Prostate gland (tissue), 2 donors: Measurements from ENCODE around the gene TGFBR3L. TPM values are rescaled to one million over a fixed set of nuclear protein-coding genes. Genes with fewer than 3 reads are reported as not detected.

Source experiments
- DNase-seq: peaks from one replicate; pipeline ENCODE4 v3.0.0-alpha.2; 2019; ENCODE audit warnings: low spot score
- H3K27ac ChIP-seq, 2 donors: fragments of 200-600 bp; sonication (generic); 2 replicates each; pipeline ENCODE4 v1.5.1; 2017 to 2019
- H3K27me3 ChIP-seq: fragments of 200-600 bp; sonication (generic); replicated peaks from 2 replicates; pipeline ENCODE4 v1.5.1; 2019; ENCODE audit not compliant: insufficient read depth
- H3K36me3 ChIP-seq, 2 donors: fragments of 200-600 bp; sonication (generic); 1 replicate in 1 of 2; 2 replicates in 1 of 2; pipeline versions ENCODE4 v1.5.1 to v1.8.1; 2017 to 2019
- H3K4me1 ChIP-seq: fragments of 200-600 bp; sonication (generic); replicated peaks from 2 replicates; pipeline ENCODE4 v1.5.1; 2019
- H3K4me3 ChIP-seq, 2 donors: fragments of 200-600 bp; sonication (generic); 2 replicates each; pipeline ENCODE4 v1.5.1; 2017 to 2019
- H3K9me3 ChIP-seq: fragments of 200-600 bp; sonication (generic); 2 replicates; pipeline ENCODE4 v1.5.1; 2017
- CTCF ChIP-seq, 4 experiments: fragments of 200-600 bp in 2 of 4; fragments of 450-650 bp in 2 of 4; sonication (generic) in 2 of 4; IDR thresholded peaks; 1 replicate in 3 of 4; 2 replicates in 1 of 4; pipeline ENCODE4 v1.5.1; 2016 to 2019; ENCODE audit warnings: antibody characterized with exemption in 4 of 4, mild to moderate bottlenecking in 2 of 4, moderate library complexity in 2 of 4
- POLR2A ChIP-seq: fragments of 450-650 bp; IDR thresholded peaks from one replicate; pipeline ENCODE4 v1.6.1; 2016; ENCODE audit warnings: antibody characterized with exemption, mild to moderate bottlenecking
- POLR2AphosphoS5 ChIP-seq: sonication (generic); formaldehyde crosslinking; IDR thresholded peaks from one replicate; pipeline ENCODE4 v1.6.1; 2017; ENCODE audit warnings: antibody characterized with exemption
- WGBS: methylation state at CpG from one replicate; pipeline ENCODE4 v1.1.5; 2018; 5-methylcytosine and 5-hydroxymethylcytosine counted together
- intact Hi-C: fragments of 100-400 bp; cut with DNase I; formaldehyde crosslinking; loops from one replicate; pipeline ENCODE4 v1.14.2; 2022
- total RNA-seq, 2 donors: library from RNA; depleted of rRNA; stranded (reverse); fragments of >200 nt; gene quantifications; one replicate each; pipeline ENCODE4 v1.1.0, GENCODE V29; 2016

Gene TGFBR3L
- total RNA-seq, 2 donors from 2014 or later: 3.2 TPM; not detected in 1

GRCh38 chr19:7924241-7924640, 9.6 kb downstream of the TGFBR3L start:
- Histone ChIP-seq H3K36me3 (peaks cover 7 to 10% of the 10 kb centered on the region in 2 donors), H3K9me3 (no peaks in the 10 kb centered on the region), H3K27me3 (no peaks in the 10 kb centered on the region), H3K4me3 (no peak overlapping the region), H3K27ac (peak overlapping the region in 1 of 2 donors; percentile 58), H3K4me1 (peaks cover 15% of the 10 kb centered on the region)
- no peak for TF ChIP-seq POLR2A
- TF ChIP-seq POLR2AphosphoS5: no peak
- TF ChIP-seq CTCF (IDR thresholded peaks at IDR 0.05): no peak
- intact Hi-C loops: no loop called here
- WGBS: 71% methylated on average over 12 of the region's 12 CpGs
- no peak for DNase-seq

GRCh38 chr19:7924651-7925170, 10.1 kb downstream of the TGFBR3L start:
- Histone ChIP-seq H3K9me3 (no peaks in the 10 kb centered on the region), H3K4me3 (peak overlapping the region; percentile 33 to 55), H3K36me3 (peaks cover 7 to 10% of the 10 kb centered on the region in 2 donors), H3K27ac (peak overlapping the region in 1 of 2 donors; percentile 58), H3K4me1 (peaks cover 20% of the 10 kb centered on the region), H3K27me3 (no peaks in the 10 kb centered on the region)
- 52% methylated on average over 34 of the region's 34 CpGs for WGBS
- intact Hi-C loops: loop anchor here (5.0 kb wide), 1 partner anchor 392 kb away; no protein-coding TSS in a partner anchor
- no peak for TF ChIP-seq POLR2AphosphoS5
- no peak for TF ChIP-seq POLR2A
- no peak for TF ChIP-seq CTCF (IDR thresholded peaks at IDR 0.05)
- DNase-seq: no peak

GRCh38 chr19:7925171-7925851, 10.7 kb downstream of the TGFBR3L start:
- intact Hi-C loops: loop anchor here (5.0 kb wide), 1 partner anchor 393 kb away; no protein-coding TSS in a partner anchor
- no peak for TF ChIP-seq POLR2AphosphoS5
- peak; percentile 59 to 81 (median 75) for TF ChIP-seq CTCF (IDR thresholded peaks at IDR 0.05)
- no peak for TF ChIP-seq POLR2A

GRCh38 chr19:7926021-7926726, 11.5 kb downstream of the TGFBR3L start, which contains the start of gene CTXN1:
Gene CTXN1, minus strand, starts transcription at chr19:7926135. Its CDS starts 597 bp downstream, at chr19:7925538.
- Histone ChIP-seq H3K27me3 (no peaks in the 10 kb centered on the region), H3K36me3 (peaks cover 9 to 10% of the 10 kb centered on the region in 2 donors), H3K9me3 (no peaks in the 10 kb centered on the region), H3K27ac (peak within 1 kb of the TSS; percentile 55 to 90), H3K4me3 (peak within 1 kb of the TSS; percentile 33 to 55), H3K4me1 (peaks cover 21% of the 10 kb centered on the region)
- TF ChIP-seq CTCF (IDR thresholded peaks at IDR 0.05) (no peak), POLR2AphosphoS5 (no peak)
- DNase-seq: peak; percentile 69
- intact Hi-C loops: loop anchor here (5.0 kb wide), 1 partner anchor 394 kb away; no protein-coding TSS in a partner anchor
- 16% methylated on average over 31 of the region's 65 CpGs for WGBS

More at GRCh38 chr19:7925171-7925851, 10.7 kb downstream of the TGFBR3L start:
- peak overlapping the region; percentile 33 to 55 for H3K4me3 ChIP-seq
- H3K36me3 ChIP-seq: peaks cover 7 to 10% of the 10 kb centered on the region in 2 donors
- no peaks in the 10 kb centered on the region for H3K27me3 ChIP-seq
- no peaks in the 10 kb centered on the region for H3K9me3 ChIP-seq
- H3K4me1 ChIP-seq: peaks cover 21% of the 10 kb centered on the region
- peak; percentile 37 for DNase-seq
- WGBS: under 1% methylated on average over 42 of the region's 98 CpGs
- H3K27ac ChIP-seq: peak overlapping the region in 1 of 2 donors; percentile 58
